Measurements from ENCODE around the gene TGFBR3L. TPM values are rescaled to one million over a fixed set of nuclear protein-coding genes. Genes with fewer than 3 reads are reported as not detected.

TGFBR3L gene
- total and polyA plus RNA-seq, 2 of the 8 experiments (the other 6 are each of a cell fraction or from before 2014, with no cell fraction given), result 3.1 to 3.7 TPM

GRCh38 chr19:7965921-7966665 lies 51.5 kb downstream of the TGFBR3L start:
- Histone ChIP-seq H3K27ac (ENCODE audit: low read depth, low read length) (no peak overlapping the region), H4K91ac (replicated peaks; ENCODE audit: insufficient read length, low read length) (no peak overlapping the region), H3K4me2 (ENCODE audit: insufficient read depth in 1 of 2, low read depth in 2 of 2, low read length in 2 of 2) (no peak overlapping the region), H3K79me1 (ENCODE audit: low read depth, low read length) (no peaks in the 10 kb centered on the region; the same call in none of the 2 replicates), H3K18ac (ENCODE audit: extremely low read depth, low read length) (no peak overlapping the region), H3K4ac (replicated peaks; ENCODE audit: insufficient read length, low read depth, low read length) (no peak overlapping the region), H2AK5ac (ENCODE audit: low read depth, low read length) (no peak overlapping the region), H3K79me2 (ENCODE audit: control insufficient read depth in 1 of 2, insufficient read depth in 2 of 2, low read length in 2 of 2) (peaks cover 0 to 3% of the 10 kb centered on the region in 2 experiments; a peak in 1 of 4 replicates), H4K8ac (ENCODE audit: extremely low read depth, insufficient read depth, low read length) (no peak overlapping the region; the same call in 1 of the 2 replicates), H3K36me3 (ENCODE audit: control insufficient read depth in 2 of 4, insufficient read depth in 4 of 4, low read length in 3 of 4) (peaks cover 33 to 70% (median 60%) of the 10 kb centered on the region in 4 experiments), H3K9me3 (ENCODE audit: insufficient read depth in 2 of 2, low read depth in 1 of 2, low read length in 1 of 2) (no peaks in the 10 kb centered on the region), H2AFZ (ENCODE audit: low read length) (no peak overlapping the region), H3K56ac (replicated peaks; ENCODE audit: insufficient read length, low read depth, low read length) (no peak overlapping the region), H3K9ac (replicated peaks in 1 of 4; ENCODE audit: extremely low read depth in 1 of 4, low read depth in 3 of 4, low read length in 3 of 4) (no peak overlapping the region), H3K27me3 (replicated peaks in 1 of 4; ENCODE audit: control insufficient read depth in 3 of 4, extremely low read depth in 1 of 4, insufficient read depth in 3 of 4, low read length in 3 of 4) (no peaks in the 10 kb centered on the region), H4K20me1 (replicated peaks in 1 of 2; ENCODE audit: control insufficient read depth in 1 of 2, insufficient read depth in 2 of 2, low read length in 2 of 2) (peaks cover 5 to 18% of the 10 kb centered on the region in 2 experiments), H3K4me1 (replicated peaks in 1 of 4; ENCODE audit: control insufficient read depth in 3 of 4, insufficient read depth in 4 of 4, low read length in 3 of 4) (peaks cover 0 to 10% (median 9%) of the 10 kb centered on the region in 4 experiments; a peak in 6 of 7 replicates), H3K14ac (ENCODE audit: insufficient read length) (no peak overlapping the region), H2BK5ac (ENCODE audit: low read depth, low read length) (no peak overlapping the region), H3K23ac (ENCODE audit: insufficient read length) (no peak overlapping the region), H2BK20ac (ENCODE audit: low read length) (no peak overlapping the region), H3K4me3 (ENCODE audit: extremely low read depth in 1 of 4, insufficient read depth in 2 of 4, low read depth in 3 of 4, low read length in 4 of 4) (no peak overlapping the region), H2BK12ac (ENCODE audit: low read depth, low read length) (no peak overlapping the region), H4K5ac (ENCODE audit: insufficient read length, low read depth, low read length) (no peak overlapping the region), H3K23me2 (ENCODE audit: low read depth, low read length) (no peaks in the 10 kb centered on the region), H2BK120ac (replicated peaks; ENCODE audit: low read depth, low read length) (no peak overlapping the region), H2BK15ac (ENCODE audit: low read length) (no peak overlapping the region)
- ChIA-PET POLR2A (ENCODE audit: partially characterized antibody) (interaction anchor here (0.6 to 6.2 kb wide), 3 partner anchors 21 to 50 kb away, joined by 3 to 55 read pairs (median 8); partner anchors contain the start of gene TIMM44), CTCF (ENCODE audit: partially characterized antibody) (interaction anchor here (0.7 to 1.0 kb wide), 3 partner anchors 32 to 39 kb away, joined by 3 read pairs; no protein-coding TSS in a partner anchor)
- 93% methylated on average over 12 of the region's 12 CpGs; no CpG with 5 or more reads in 1 of the 2 experiments for WGBS, 2 experiments (ENCODE audit: extremely low coverage in 1 of 2, insufficient coverage in 1 of 2, insufficient read length in 1 of 2, insufficient replicate concordance in 2 of 2, low coverage in 1 of 2, low lambda C conversion rate in 2 of 2, missing lambda C conversion rate in 1 of 2)
- DNase-seq (ENCODE audit: low read depth in 1 of 2, low spot score in 2 of 2), result no peak
- FAIRE-seq, result no peak
- TF ChIP-seq RAD21 (IDR thresholded peaks at IDR 0.05 in 1 of 2, conservative IDR thresholded peaks at IDR 0.05 in 1 of 2; ENCODE audit: low read depth in 2 of 2, low read length in 2 of 2), result no peak
- TF ChIP-seq KDM4A (IDR thresholded peaks at IDR 0.05; ENCODE audit: low read depth, low read length, severe bottlenecking), result no peak
- no peak for TF ChIP-seq TBP (IDR thresholded peaks at IDR 0.05; ENCODE audit: low read depth, low read length)
- TF ChIP-seq SAP30 (IDR thresholded peaks at IDR 0.05; ENCODE audit: insufficient read depth, insufficient replicate concordance, low read length), result no peak
- no peak for TF ChIP-seq SP1 (IDR thresholded peaks at IDR 0.05; ENCODE audit: low read depth, low read length)
- no peak for TF ChIP-seq EGR1 (IDR thresholded peaks at IDR 0.05; ENCODE audit: borderline replicate concordance, low read depth, low read length)
- no peak for TF ChIP-seq E2F6 (IDR thresholded peaks at IDR 0.05)
- no peak for TF ChIP-seq GABPA (IDR thresholded peaks at IDR 0.05; ENCODE audit: borderline replicate concordance, insufficient read depth, low read length)
- no peak for TF ChIP-seq RNF2 (IDR thresholded peaks at IDR 0.05; ENCODE audit: borderline replicate concordance, low read depth, low read length, missing control alignments, poor library complexity, severe bottlenecking)
- TF ChIP-seq JUND (IDR thresholded peaks at IDR 0.05; ENCODE audit: low read length), result no peak

All from H1 (cell line).